Measurements from ENCODE around the gene RCVRN.

DNA sequence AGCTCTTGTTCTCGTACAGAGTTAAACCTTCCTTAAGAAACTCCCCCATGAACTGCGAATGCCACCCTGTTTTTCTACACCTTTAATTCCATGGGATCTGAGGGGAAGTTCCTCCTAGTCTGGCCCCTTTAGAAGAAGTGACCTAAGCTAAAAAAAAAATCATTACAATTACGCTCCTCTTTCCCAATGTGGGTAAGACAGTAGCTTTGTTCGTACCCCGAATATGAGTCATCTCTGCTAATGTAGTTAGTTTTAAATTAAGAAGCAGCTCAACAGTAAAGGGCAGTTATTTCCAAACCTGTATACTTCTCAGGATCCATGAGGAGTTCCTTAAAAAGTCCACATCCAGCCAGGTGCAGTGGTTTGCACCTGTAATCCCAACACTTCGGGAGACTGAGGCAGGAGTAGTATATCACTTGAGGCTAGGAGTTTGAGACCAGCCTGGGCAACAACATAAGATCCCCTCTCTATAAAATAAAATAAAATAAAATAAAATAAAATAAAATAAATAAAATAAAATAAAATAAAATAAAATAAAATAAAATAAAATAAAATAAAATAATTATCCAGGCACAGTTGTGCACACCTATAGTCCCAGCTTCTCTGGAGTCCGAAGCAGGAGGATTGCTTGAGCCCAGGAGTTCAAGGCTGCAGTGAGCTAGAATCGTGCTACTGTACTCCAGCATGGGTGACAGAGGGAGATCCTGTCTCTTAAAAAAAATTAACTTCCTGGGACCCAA lies 26.1 kb downstream of the RCVRN start:
- TF ChIP-seq CTCF (IDR thresholded peaks at IDR 0.05) (no peak), POLR2A (IDR thresholded peaks at IDR 0.05) (no peak)

Data from uterus (tissue), 2 donors.